Right lobe of liver (tissue), 4 donors: ENCODE data around the gene PFKL.

ENCODE experiments used
- POLR2A ChIP-seq: fragments of 450-650 bp; IDR thresholded peaks from one replicate; pipeline ENCODE4 v1.6.1; 2017; ENCODE audit warnings: antibody characterized with exemption, mild to moderate bottlenecking
- TF ChIP-seq, protein P1 (sequence below), 4 donors: fragments of 200-600 bp in 3 of 4; fragments of 450-650 bp in 1 of 4; IDR thresholded peaks; one replicate each; pipeline versions ENCODE4 v1.5.1 to v1.8.0; 2016 to 2022; ENCODE audit warnings: antibody characterized with exemption in 4 of 4, mild to moderate bottlenecking in 2 of 4
- donor health status: DM: no; HTN: no; CAD: no.
- donor health status: DM: no; HTN: no; CAD: no.
- donor health status: DM: no; HTN: yes; CAD: no.

DNA sequence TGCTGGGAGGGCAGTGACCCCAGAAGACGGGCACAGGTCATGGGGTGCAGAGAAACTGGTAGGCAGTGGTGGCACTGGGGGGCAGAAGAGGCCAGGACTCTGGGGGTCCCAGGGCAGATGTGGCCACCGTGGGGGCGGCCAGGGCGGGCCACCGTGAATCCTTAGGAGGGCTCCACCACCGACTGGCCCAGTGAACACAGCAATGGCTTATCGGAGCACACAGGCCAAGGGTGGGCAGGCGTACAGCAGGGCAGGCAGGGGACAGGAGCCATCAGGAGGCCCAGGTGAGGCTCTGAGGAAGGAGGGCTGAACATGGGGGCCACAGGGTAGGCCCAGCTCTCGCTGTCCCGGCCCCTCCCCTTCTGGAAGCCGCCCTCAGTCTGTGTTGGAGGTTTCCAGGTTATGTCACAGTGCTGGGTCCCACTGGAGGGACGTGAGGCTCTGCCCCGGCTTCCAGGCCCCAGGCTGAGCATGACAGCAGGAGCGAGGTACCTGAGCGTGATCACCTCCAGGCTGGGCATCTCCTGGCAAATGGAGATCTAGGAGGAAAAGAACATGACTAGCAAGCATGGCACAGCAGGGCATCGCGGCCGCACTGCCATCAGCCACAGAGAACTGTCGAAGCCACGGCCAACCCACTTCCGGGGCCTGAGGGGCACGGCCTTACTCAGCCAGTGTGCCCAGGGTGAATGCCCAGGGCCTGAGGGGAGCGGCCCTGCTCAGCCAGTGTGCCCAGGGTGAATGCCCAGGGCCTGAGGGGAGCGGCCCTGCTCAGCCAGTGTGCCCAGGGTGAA is 35.6 kb downstream of the PFKL start:
- no peak for TF ChIP-seq POLR2A
- TF ChIP-seq, protein P1, sequence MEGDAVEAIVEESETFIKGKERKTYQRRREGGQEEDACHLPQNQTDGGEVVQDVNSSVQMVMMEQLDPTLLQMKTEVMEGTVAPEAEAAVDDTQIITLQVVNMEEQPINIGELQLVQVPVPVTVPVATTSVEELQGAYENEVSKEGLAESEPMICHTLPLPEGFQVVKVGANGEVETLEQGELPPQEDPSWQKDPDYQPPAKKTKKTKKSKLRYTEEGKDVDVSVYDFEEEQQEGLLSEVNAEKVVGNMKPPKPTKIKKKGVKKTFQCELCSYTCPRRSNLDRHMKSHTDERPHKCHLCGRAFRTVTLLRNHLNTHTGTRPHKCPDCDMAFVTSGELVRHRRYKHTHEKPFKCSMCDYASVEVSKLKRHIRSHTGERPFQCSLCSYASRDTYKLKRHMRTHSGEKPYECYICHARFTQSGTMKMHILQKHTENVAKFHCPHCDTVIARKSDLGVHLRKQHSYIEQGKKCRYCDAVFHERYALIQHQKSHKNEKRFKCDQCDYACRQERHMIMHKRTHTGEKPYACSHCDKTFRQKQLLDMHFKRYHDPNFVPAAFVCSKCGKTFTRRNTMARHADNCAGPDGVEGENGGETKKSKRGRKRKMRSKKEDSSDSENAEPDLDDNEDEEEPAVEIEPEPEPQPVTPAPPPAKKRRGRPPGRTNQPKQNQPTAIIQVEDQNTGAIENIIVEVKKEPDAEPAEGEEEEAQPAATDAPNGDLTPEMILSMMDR (IDR thresholded peaks at IDR 0.05): no peak
